Right cardiac atrium (tissue), 5 donors: ENCODE measurements around the gene UBQLN4. TPM values are rescaled to one million over a fixed set of nuclear protein-coding genes. Genes with fewer than 3 reads are reported as not detected.
A peak's percentile ranks its signal among the peaks of the same experiment; 100 is the strongest.

Experiments used
- ATAC-seq, 2 donors: fragments of 200-7000 bp; cut with Tn5 transposase; one replicate each; pipeline versions ENCODE4 v1.8.0 to v1.9.1; 2020; ENCODE audit warnings: moderate library complexity in 2 of 2, mild to moderate bottlenecking in 1 of 2
- DNase-seq, 3 donors: peaks; one replicate each; pipeline ENCODE4 v3.0.0-alpha.2; 2020
- H3K27ac ChIP-seq: one replicate; pipeline ENCODE4 v1.5.1; 2013; ENCODE audit warnings: mild to moderate bottlenecking, low read length, control low read depth, moderate library complexity
- H3K27me3 ChIP-seq: one replicate; pipeline ENCODE4 v1.6.1; 2013; ENCODE audit not compliant: control insufficient read depth, insufficient read depth
- H3K4me1 ChIP-seq: one replicate; pipeline ENCODE4 v1.6.1; 2013; ENCODE audit warnings: low read length; ENCODE audit not compliant: control insufficient read depth, insufficient read depth
- H3K4me3 ChIP-seq: one replicate; pipeline ENCODE4 v1.5.1; 2013; ENCODE audit warnings: low read length, control low read depth
- H3K9me3 ChIP-seq: one replicate; pipeline ENCODE4 v1.6.1; 2013; ENCODE audit warnings: low read length; ENCODE audit not compliant: control insufficient read depth
- WGBS: extraction: QIAGEN DNeasy Blood & Tissue Kit; methylation state at CpG from one replicate; pipeline ENCODE4 v1.1.7; 2013; 5-methylcytosine and 5-hydroxymethylcytosine counted together
- intact Hi-C, 4 donors: fragments of 100-400 bp; cut with DNase I; formaldehyde crosslinking; loops; one replicate each; pipeline versions ENCODE4 v1.11.0 to v1.14.0; 2022 to 2023
- polyA plus RNA-seq: library from polyadenylated mRNA; stranded (reverse); fragments of 200-250 nt; gene quantifications from one replicate; pipeline ENCODE4 v1.2.3, GENCODE V29; 2013
- total RNA-seq, 4 donors: library from RNA; stranded (reverse); fragmentation: NEBNext Ultra II Directional; extraction: Animal tissue kit (Norgen Biotek cat#: 25700); gene quantifications; one replicate each; pipeline ENCODE4 v1.2.1, GENCODE V29; 2021
- donor health status: healthy with polysubstance abuse.
- donor health status: DM: no; HTN: yes; CAD: no.
- donor health status: DM: no; HTN: no; CAD: no.
- donor health status: DM: no; HTN: yes; CAD: no; lungs with severe emphysema.
- donor health status: DM: yes; HTN: yes; CAD: no.

UBQLN4 gene
- total and polyA plus RNA-seq, 5 donors = 13.7 to 28.7 (median 26.7) TPM

GRCh38 chr1:155993595-155993994 is 60.0 kb downstream of the UBQLN4 start:
- no peaks in the 10 kb centered on the region for H3K27me3 ChIP-seq
- whole genome bisulfite sequencing = 77% methylated on average over 3 of the region's 3 CpGs
- no peak overlapping the region for H3K4me3 ChIP-seq
- DNase-seq (no peak), ATAC-seq (no peak)
- intact Hi-C loops = loop anchor here in 1 of 4 donors (5.0 kb wide), 1 partner anchor 56 kb away; no protein-coding TSS in a partner anchor
- H3K4me1 ChIP-seq = peaks cover 2% of the 10 kb centered on the region
- no peak overlapping the region for H3K27ac ChIP-seq
- H3K9me3 ChIP-seq = no peaks in the 10 kb centered on the region

- H3K4me3 ChIP-seq = no peak overlapping the region
- DNase-seq (no peak), ATAC-seq (peak; percentile 32 to 44)
- H3K4me1 ChIP-seq = no peaks in the 10 kb centered on the region
- H3K27ac ChIP-seq = no peak overlapping the region
- H3K27me3 ChIP-seq = no peaks in the 10 kb centered on the region
- intact Hi-C loops = loop anchor here in 1 of 4 donors (5.0 kb wide), 1 partner anchor 53 kb away; no protein-coding TSS in a partner anchor
- no peaks in the 10 kb centered on the region for H3K9me3 ChIP-seq
- 79% methylated on average over 6 of the region's 6 CpGs for WGBS
These were observed 63.4 kb downstream of the UBQLN4 start for GRCh38 chr1:155990005-155990739.

GRCh38 chr1:155989242-155990004 is 64.2 kb downstream of the UBQLN4 start:
- no peaks in the 10 kb centered on the region for H3K9me3 ChIP-seq
- no peaks in the 10 kb centered on the region for H3K4me1 ChIP-seq
- H3K27ac ChIP-seq = peak overlapping the region; percentile 30
- peak; percentile 95 for ATAC-seq
- WGBS = 16% methylated on average over 9 of the region's 9 CpGs
- peak overlapping the region; percentile 33 for H3K4me3 ChIP-seq
- peak; percentile 74 to 91 (median 87) for DNase-seq
- no peaks in the 10 kb centered on the region for H3K27me3 ChIP-seq
- intact Hi-C loops = loop anchor here in 3 of 4 donors (2.0 to 5.0 kb wide), 2 partner anchors 51 to 52 kb away; no protein-coding TSS in a partner anchor

Other genes with a start within 250 kb of the UBQLN4 start
- gene GON4L, start 196.6 kb downstream of the UBQLN4 start, total RNA-seq = 10 to 100 TPM; 24.4 to 30.2 (median 27.1) TPM
- gene GON4L, start 196.6 kb downstream of the UBQLN4 start, polyA plus RNA-seq = 13.8 TPM
- gene SYT11, start 194.2 kb downstream of the UBQLN4 start, total RNA-seq = 10 to 100 TPM; 11.4 to 15.4 (median 14.4) TPM
- 4.7 TPM for gene SYT11, start 194.2 kb downstream of the UBQLN4 start, polyA plus RNA-seq
- 10 to 100 TPM; 21.6 to 26.2 (median 22.5) TPM for gene RIT1, start 142.4 kb downstream of the UBQLN4 start, total RNA-seq
- 9.4 TPM for gene RIT1, start 142.4 kb downstream of the UBQLN4 start, polyA plus RNA-seq
- gene KHDC4, start 119.4 kb downstream of the UBQLN4 start, total RNA-seq = 10 to 100 TPM; 24.0 to 29.3 (median 28.8) TPM
- gene KHDC4, start 119.4 kb downstream of the UBQLN4 start, polyA plus RNA-seq = 20.0 TPM
- not detected for gene RXFP4, start 112.2 kb downstream of the UBQLN4 start, total RNA-seq
- not detected for gene RXFP4, start 112.2 kb downstream of the UBQLN4 start, polyA plus RNA-seq
- 10 to 100 TPM; 56.6 to 75.7 (median 66.7) TPM for gene ARHGEF2, start 75.3 kb downstream of the UBQLN4 start, total RNA-seq
- 34.9 TPM for gene ARHGEF2, start 75.3 kb downstream of the UBQLN4 start, polyA plus RNA-seq
- gene SSR2, start 32.8 kb downstream of the UBQLN4 start, total RNA-seq = 100 to 1,000 TPM in 1 of 4 donors, 10 to 100 TPM in 3; 82.0 to 112 (median 93.1) TPM
- gene SSR2, start 32.8 kb downstream of the UBQLN4 start, polyA plus RNA-seq = 93.3 TPM
- gene LAMTOR2, start 984 bp upstream of the UBQLN4 start, total RNA-seq = 10 to 100 TPM; 43.8 to 55.2 (median 51.5) TPM
- 100 TPM for gene LAMTOR2, start 984 bp upstream of the UBQLN4 start, polyA plus RNA-seq
- not detected for gene RAB25, start 7.4 kb upstream of the UBQLN4 start, total RNA-seq
- 0.07 TPM for gene RAB25, start 7.4 kb upstream of the UBQLN4 start, polyA plus RNA-seq
- gene MEX3A, start 28.7 kb upstream of the UBQLN4 start, total RNA-seq = under 1 TPM; 0.17 to 0.33 (median 0.19) TPM
- gene MEX3A, start 28.7 kb upstream of the UBQLN4 start, polyA plus RNA-seq = 0.25 TPM
- 100 to 1,000 TPM; 238 to 451 (median 281) TPM for gene LMNA, start 60.9 kb upstream of the UBQLN4 start, total RNA-seq
- 247 TPM for gene LMNA, start 60.9 kb upstream of the UBQLN4 start, polyA plus RNA-seq
- gene SEMA4A, start 99.8 kb upstream of the UBQLN4 start, total RNA-seq = 1 to 10 TPM; 2.3 to 3.4 (median 2.7) TPM
- gene SEMA4A, start 99.8 kb upstream of the UBQLN4 start, polyA plus RNA-seq = 3.7 TPM
- gene SLC25A44, start 140.3 kb upstream of the UBQLN4 start, total RNA-seq = 10 to 100 TPM; 14.2 to 21.5 (median 15.7) TPM
- 8.6 TPM for gene SLC25A44, start 140.3 kb upstream of the UBQLN4 start, polyA plus RNA-seq
- 10 to 100 TPM; 55.3 to 62.9 (median 59.5) TPM for gene PMF1, start 159.2 kb upstream of the UBQLN4 start, total RNA-seq
- 93.6 TPM for gene PMF1, start 159.2 kb upstream of the UBQLN4 start, polyA plus RNA-seq
- gene BGLAP, start 188.4 kb upstream of the UBQLN4 start, total RNA-seq = under 1 TPM in 3 of 4 donors, not detected in 1; 0.54 to 0.92 (median 0.66) TPM
- gene BGLAP, start 188.4 kb upstream of the UBQLN4 start, polyA plus RNA-seq = 0.45 TPM
- gene PAQR6, start 194.3 kb upstream of the UBQLN4 start, total RNA-seq = 1 to 10 TPM in 2 of 4 donors, under 1 TPM in 2; 0.68 to 1.5 (median 0.95) TPM
- 1.3 TPM for gene PAQR6, start 194.3 kb upstream of the UBQLN4 start, polyA plus RNA-seq
- 10 to 100 TPM; 55.2 to 73.6 (median 62.2) TPM for gene SMG5, start 229.0 kb upstream of the UBQLN4 start, total RNA-seq
- 55.3 TPM for gene SMG5, start 229.0 kb upstream of the UBQLN4 start, polyA plus RNA-seq
- 1 to 10 TPM in 3 of 4 donors, under 1 TPM in 1; 0.95 to 2.4 (median 1.9) TPM for gene TMEM79, start 230.5 kb upstream of the UBQLN4 start, total RNA-seq
- 1.9 TPM for gene TMEM79, start 230.5 kb upstream of the UBQLN4 start, polyA plus RNA-seq
- gene GLMP, start 241.9 kb upstream of the UBQLN4 start, total RNA-seq = 10 to 100 TPM; 19.8 to 28.4 (median 25.5) TPM
- 22.0 TPM for gene GLMP, start 241.9 kb upstream of the UBQLN4 start, polyA plus RNA-seq
- not detected for gene VHLL, start 245.5 kb upstream of the UBQLN4 start, total RNA-seq
- not detected for gene VHLL, start 245.5 kb upstream of the UBQLN4 start, polyA plus RNA-seq